Stimulated activated CD8-positive, alpha-beta memory T cell treated with anti-CD3 and anti-CD28 coated beads, Interleukin-2, amount 100 ng/mL, for 1 hour (primary cell): ENCODE measurements around the gene AHI1.

Experiments used
- DNase-seq, 2 donors: peaks; one replicate each; pipeline ENCODE4 v3.0.0-alpha.2; 2020; ENCODE audit warnings: low read depth in 2 of 2

Gene AHI1

GRCh38 chr6:135233686-135234491, 263.7 kb downstream of the AHI1 start:
- no peak for DNase-seq
